ENCODE data around the gene DEGS1.

The DEGS1 gene

DNA sequence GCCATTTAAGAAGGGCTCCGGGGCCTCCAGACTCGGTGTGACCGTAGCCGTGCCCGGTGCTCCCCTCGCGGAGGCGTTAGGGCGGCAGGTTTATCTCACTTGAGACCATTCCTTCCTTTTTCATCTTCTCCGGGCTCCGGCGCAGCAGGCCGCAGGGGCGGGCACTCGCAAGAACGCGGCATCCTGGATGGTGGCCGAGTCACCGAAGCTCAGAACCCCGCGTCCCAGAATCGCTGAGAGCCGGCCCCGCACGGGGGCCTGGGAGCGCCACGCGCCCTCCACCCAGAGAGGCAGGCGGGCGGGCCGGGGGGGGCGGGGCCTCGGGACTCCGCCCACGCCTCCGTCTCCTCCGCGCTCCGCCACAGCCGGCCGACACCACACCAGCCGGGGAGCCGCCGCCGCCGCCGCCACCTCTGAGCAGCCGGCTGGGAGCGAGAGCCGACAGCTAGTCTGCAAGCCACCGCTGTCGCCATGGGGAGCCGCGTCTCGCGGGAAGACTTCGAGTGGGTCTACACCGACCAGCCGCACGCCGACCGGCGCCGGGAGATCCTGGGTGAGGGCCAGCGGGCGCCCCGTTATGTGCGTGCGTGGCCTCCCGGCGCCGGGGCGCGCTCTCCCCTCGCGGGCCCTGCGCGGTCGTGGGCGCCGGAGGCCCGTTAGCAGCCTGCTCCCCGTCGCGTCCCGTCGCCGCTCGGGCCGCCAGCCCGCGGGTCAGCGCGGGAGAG, at the start of gene DEGS1:
TSS of gene DEGS1 (plus strand) at position 375 of the 725 bp plus-strand sequence. CDS start at position 472, 97 bp downstream.
- H3K4me3 ChIP-seq = peak within 1 kb of the TSS; percentile 87
- peaks cover 34% of the 10 kb centered on the region for H3K36me3 ChIP-seq (ENCODE audit: insufficient read depth, low read length)
- no peak for DNase-seq (ENCODE audit: low read depth, low spot score)
- no peaks in the 10 kb centered on the region for H3K9me3 ChIP-seq (ENCODE audit: low read depth, low read length)
- peak within 1 kb of the TSS; percentile 58 for H3K27ac ChIP-seq
- H3K9ac ChIP-seq (ENCODE audit: insufficient read length) = peak within 1 kb of the TSS; percentile 94
- TF ChIP-seq EZH2 (IDR thresholded peaks at IDR 0.05) = no peak
- TF ChIP-seq FOXP2 (optimal IDR thresholded peaks at IDR 0.05; ENCODE audit: control extremely low read depth, extremely low read length, insufficient read depth) = no peak
- TF ChIP-seq POLR2AphosphoS5 (IDR thresholded peaks at IDR 0.05; ENCODE audit: borderline replicate concordance, low read depth, low read length) = peak; percentile 84; the same call in 1 of the 2 replicates

DNA sequence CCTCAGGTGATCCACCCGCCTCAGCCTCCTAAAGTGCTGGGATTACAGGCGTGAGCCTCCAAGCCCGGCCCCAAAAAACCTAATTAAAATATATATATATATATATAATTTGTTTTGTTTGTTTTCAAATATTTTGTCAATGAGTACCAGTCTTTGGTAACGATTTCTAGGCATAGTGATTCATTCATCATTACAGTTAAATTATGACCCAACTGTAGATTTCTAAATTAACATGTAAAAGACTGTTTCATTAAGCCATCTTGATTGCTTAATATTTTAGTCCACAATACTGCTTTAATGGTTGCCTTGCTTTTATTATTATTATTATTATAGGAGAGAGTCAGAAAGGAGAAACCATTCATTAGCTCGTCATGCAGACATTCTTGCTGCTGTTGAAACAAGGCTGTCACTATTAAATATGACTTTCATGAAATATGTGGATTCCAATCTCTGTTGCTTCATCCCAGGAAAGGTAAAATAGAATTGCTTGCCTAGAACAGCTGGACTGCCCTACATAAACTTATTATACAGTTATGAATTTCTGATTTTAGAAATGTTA, 49.2 kb upstream of the DEGS1 start:
- Histone ChIP-seq H3K9me3 (ENCODE audit: low read depth, low read length) (peaks cover 10% of the 10 kb centered on the region), H3K36me3 (ENCODE audit: insufficient read depth, low read length) (peaks cover 65% of the 10 kb centered on the region), H3K9ac (ENCODE audit: insufficient read length) (no peak overlapping the region), H3K4me3 (no peak overlapping the region), H3K27ac (no peak overlapping the region)
- TF ChIP-seq EZH2 (IDR thresholded peaks at IDR 0.05) (no peak), FOXP2 (optimal IDR thresholded peaks at IDR 0.05; ENCODE audit: control extremely low read depth, extremely low read length, insufficient read depth) (no peak), POLR2AphosphoS5 (IDR thresholded peaks at IDR 0.05; ENCODE audit: borderline replicate concordance, low read depth, low read length) (no peak)
- DNase-seq (ENCODE audit: low read depth, low spot score) = no peak

DNA sequence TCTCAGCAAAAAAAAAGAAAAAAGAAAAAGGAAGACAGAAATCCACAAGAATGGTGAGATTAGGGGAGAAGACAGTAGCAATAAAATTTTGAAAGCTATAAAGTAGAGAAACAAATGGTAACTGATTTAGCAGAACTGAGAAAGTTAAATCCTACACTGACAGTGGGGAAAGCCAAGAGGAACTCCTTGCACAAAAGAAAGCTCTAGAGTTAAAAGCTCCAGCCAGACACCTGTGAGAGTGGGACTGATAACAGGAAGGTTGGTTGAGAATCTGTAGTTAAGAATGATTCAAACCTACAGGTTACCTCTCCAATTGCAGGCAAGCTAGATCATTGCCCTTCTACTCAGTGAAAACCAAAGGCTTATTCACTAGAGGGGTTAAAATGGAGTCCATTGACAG, 45.5 kb upstream of the DEGS1 start:
- no peaks in the 10 kb centered on the region for H3K9me3 ChIP-seq (ENCODE audit: low read depth, low read length)
- TF ChIP-seq POLR2AphosphoS5 (IDR thresholded peaks at IDR 0.05; ENCODE audit: borderline replicate concordance, low read depth, low read length) (no peak), EZH2 (IDR thresholded peaks at IDR 0.05) (no peak), FOXP2 (optimal IDR thresholded peaks at IDR 0.05; ENCODE audit: control extremely low read depth, extremely low read length, insufficient read depth) (no peak)
- H3K27ac ChIP-seq = no peak overlapping the region
- H3K4me3 ChIP-seq = no peak overlapping the region
- DNase-seq (ENCODE audit: low read depth, low spot score) = no peak
- H3K9ac ChIP-seq (ENCODE audit: insufficient read length) = no peak overlapping the region
- peaks cover 48% of the 10 kb centered on the region for H3K36me3 ChIP-seq (ENCODE audit: insufficient read depth, low read length)

DNA sequence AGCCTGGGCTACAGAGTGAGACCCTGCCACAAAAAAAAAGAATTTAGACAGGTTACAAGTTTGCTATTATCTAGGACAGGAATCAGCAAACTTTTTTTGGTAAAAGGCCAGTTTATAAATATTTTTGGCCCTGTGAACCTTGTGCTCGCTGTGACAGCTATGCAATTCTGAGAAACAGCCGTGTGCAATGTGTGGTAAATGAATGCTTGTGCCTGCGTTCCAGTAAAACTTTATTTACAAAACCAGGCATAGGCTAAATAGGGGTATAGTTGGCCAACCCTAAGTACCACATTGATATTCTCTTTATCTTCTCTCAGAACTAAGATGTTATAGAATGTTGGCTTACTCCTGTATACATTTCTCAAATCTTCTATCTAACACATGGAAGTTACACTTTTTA, 44.8 kb upstream of the DEGS1 start:
- Histone ChIP-seq H3K9me3 (ENCODE audit: low read depth, low read length) (no peaks in the 10 kb centered on the region), H3K4me3 (no peak overlapping the region), H3K27ac (no peak overlapping the region), H3K9ac (ENCODE audit: insufficient read length) (no peak overlapping the region), H3K36me3 (ENCODE audit: insufficient read depth, low read length) (peaks cover 41% of the 10 kb centered on the region)
- no peak for DNase-seq (ENCODE audit: low read depth, low spot score)
- TF ChIP-seq EZH2 (IDR thresholded peaks at IDR 0.05) (no peak), FOXP2 (optimal IDR thresholded peaks at IDR 0.05; ENCODE audit: control extremely low read depth, extremely low read length, insufficient read depth) (no peak), POLR2AphosphoS5 (IDR thresholded peaks at IDR 0.05; ENCODE audit: borderline replicate concordance, low read depth, low read length) (no peak)

DNA sequence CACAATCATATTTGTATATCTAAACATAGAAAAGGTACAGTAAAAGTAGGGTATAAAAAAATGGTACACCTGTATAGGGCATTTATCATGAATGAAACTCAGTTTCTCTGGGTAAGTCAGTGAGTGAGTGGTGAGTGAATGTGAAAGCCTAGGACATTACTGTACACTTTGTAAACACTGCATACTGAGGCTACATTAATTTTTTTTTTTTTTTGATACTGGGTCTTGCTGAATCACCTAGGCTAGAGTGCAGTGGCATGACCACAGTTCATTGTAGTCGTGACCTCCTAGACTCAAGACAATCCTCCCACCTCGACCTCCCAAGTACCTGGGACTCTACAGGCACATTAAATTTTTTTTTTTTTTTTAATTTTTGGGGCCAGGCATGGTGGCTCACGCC, 41.3 kb upstream of the DEGS1 start:
- Histone ChIP-seq H3K36me3 (ENCODE audit: insufficient read depth, low read length) (peaks cover 20% of the 10 kb centered on the region), H3K9ac (ENCODE audit: insufficient read length) (no peak overlapping the region), H3K27ac (no peak overlapping the region), H3K9me3 (ENCODE audit: low read depth, low read length) (no peaks in the 10 kb centered on the region), H3K4me3 (no peak overlapping the region)
- no peak for TF ChIP-seq EZH2 (IDR thresholded peaks at IDR 0.05)
- no peak for DNase-seq (ENCODE audit: low read depth, low spot score)

DNA sequence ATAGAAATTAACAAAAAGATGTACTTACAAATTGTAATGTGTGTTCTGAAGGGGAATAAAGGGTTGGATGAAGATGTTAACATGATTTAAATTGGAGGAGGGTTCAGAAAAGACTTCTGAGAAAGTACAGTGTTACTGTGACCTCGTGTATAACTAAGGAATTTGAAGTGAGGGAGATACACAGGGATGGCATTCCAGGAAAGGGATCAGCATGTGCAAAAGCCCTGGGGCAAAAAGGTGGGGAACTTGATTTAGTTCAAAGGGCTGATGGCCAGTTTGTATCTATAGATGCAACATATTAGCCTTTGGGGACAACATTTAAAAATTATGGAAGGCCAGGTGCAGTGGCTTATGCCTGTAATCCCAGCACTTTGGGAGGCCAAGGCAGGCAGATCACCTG, 33.3 kb upstream of the DEGS1 start:
- H3K36me3 ChIP-seq (ENCODE audit: insufficient read depth, low read length) = peaks cover 10% of the 10 kb centered on the region; the same call in 1 of the 2 replicates

DNA sequence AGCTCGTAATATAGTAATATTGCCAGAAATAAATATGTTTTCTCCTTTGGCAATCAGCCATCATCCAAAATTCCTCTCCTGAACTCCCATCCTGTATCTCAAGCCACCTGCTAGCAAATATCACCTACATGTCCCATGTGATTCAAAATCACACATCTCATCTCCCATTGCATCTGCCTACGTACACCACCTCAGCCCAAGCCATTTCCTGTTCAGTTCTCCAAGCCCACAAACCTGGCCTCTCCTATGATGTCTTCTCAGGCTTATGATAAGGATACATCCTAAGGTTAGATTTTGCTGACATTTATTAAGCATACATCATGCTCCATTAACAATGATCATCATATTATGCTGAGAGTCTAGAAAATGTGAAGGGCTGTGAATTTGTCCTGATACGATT, 31.9 kb upstream of the DEGS1 start:
- H3K9me3 ChIP-seq (ENCODE audit: low read depth, low read length) = no peaks in the 10 kb centered on the region
- H3K27ac ChIP-seq = no peak overlapping the region
- DNase-seq (ENCODE audit: low read depth, low spot score) = no peak
- TF ChIP-seq EZH2 (IDR thresholded peaks at IDR 0.05) (no peak), FOXP2 (optimal IDR thresholded peaks at IDR 0.05; ENCODE audit: control extremely low read depth, extremely low read length, insufficient read depth) (no peak), POLR2AphosphoS5 (IDR thresholded peaks at IDR 0.05; ENCODE audit: borderline replicate concordance, low read depth, low read length) (no peak)
- no peak overlapping the region for H3K4me3 ChIP-seq
- no peak overlapping the region for H3K9ac ChIP-seq (ENCODE audit: insufficient read length)
- peaks cover 10% of the 10 kb centered on the region for H3K36me3 ChIP-seq (ENCODE audit: insufficient read depth, low read length)

More for the DNA sequence above, 33.3 kb upstream of the DEGS1 start:
- no peak overlapping the region for H3K27ac ChIP-seq
- no peak overlapping the region for H3K4me3 ChIP-seq
- no peak for DNase-seq (ENCODE audit: low read depth, low spot score)
- H3K9ac ChIP-seq (ENCODE audit: insufficient read length) = no peak overlapping the region
- no peaks in the 10 kb centered on the region for H3K9me3 ChIP-seq (ENCODE audit: low read depth, low read length)
- TF ChIP-seq FOXP2 (optimal IDR thresholded peaks at IDR 0.05; ENCODE audit: control extremely low read depth, extremely low read length, insufficient read depth) (no peak), POLR2AphosphoS5 (IDR thresholded peaks at IDR 0.05; ENCODE audit: borderline replicate concordance, low read depth, low read length) (no peak), EZH2 (IDR thresholded peaks at IDR 0.05) (no peak)

DNA sequence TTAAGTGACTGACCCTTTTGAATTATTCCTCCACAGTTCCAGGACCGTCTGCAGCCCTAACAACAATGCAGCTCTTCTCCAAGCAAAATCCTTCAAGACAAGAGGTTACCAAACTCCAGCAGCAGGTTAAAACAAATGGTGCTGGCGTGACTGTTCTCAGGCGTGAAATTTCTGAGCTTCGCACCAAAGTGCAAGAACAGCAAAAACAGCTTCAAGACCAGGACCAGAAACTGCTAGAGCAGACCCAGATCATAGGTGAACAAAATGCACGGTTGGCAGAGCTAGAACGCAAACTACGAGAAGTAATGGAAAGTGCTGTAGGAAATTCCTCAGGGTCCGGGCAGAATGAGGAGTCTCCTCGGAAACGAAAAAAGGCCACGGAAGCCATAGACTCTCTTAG, 25.7 kb upstream of the DEGS1 start:
- Histone ChIP-seq H3K9ac (ENCODE audit: insufficient read length) (no peak overlapping the region), H3K27ac (no peak overlapping the region), H3K9me3 (ENCODE audit: low read depth, low read length) (no peaks in the 10 kb centered on the region), H3K36me3 (ENCODE audit: insufficient read depth, low read length) (peaks cover 54% of the 10 kb centered on the region), H3K4me3 (no peak overlapping the region)
- TF ChIP-seq EZH2 (IDR thresholded peaks at IDR 0.05) (no peak), FOXP2 (optimal IDR thresholded peaks at IDR 0.05; ENCODE audit: control extremely low read depth, extremely low read length, insufficient read depth) (no peak), POLR2AphosphoS5 (IDR thresholded peaks at IDR 0.05; ENCODE audit: borderline replicate concordance, low read depth, low read length) (no peak)
- DNase-seq (ENCODE audit: low read depth, low spot score) = no peak
